GF-D8 (cell line): ENCODE measurements around the gene GCLM.
"Not testable (repeated sequence)": the region's sequence is repeated elsewhere in the genome, so short reads cannot be mapped to it uniquely, and the experiment has no call there.

Experiments used
- DNase-seq: peaks from one replicate; lab custom pipeline; 2025; lab: John Stamatoyannopoulos, UW

GCLM gene

DNA sequence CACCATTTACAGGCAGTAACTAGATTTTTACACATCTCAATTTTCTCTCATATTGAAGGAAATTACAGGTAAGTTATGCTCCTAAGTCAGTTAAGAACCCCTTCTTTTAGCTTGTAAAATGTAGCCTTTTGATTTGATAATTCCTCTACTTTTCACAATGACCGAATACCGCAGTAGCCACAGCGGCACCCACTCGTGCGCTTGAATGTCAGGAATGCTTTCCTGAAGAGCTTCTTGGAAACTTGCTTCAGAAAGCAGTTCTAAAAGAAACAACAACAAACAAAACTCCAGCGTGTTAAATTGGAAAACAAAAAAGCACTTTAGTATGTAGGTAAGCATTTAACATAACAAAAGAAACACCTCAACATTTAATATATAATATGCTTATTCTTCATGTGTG is 20.3 kb downstream of the GCLM start:
- DNase-seq: no peak

GRCh38 chr1:93882269-93882668 is 27.0 kb downstream of the GCLM start:
- no peak for DNase-seq

- DNase-seq: no peak
Measured at GRCh38 chr1:93880731-93881130, 28.5 kb downstream of the GCLM start.

- peak; percentile 71 for DNase-seq
Measured at GRCh38 chr1:93878889-93879586, 30.2 kb downstream of the GCLM start, which contains the start of gene DNTTIP2. TSS of gene DNTTIP2 (minus strand) at chr1:93879206. CDS start at chr1:93879148, 58 bp downstream.

GRCh38 chr1:93878501-93878888 is 30.7 kb downstream of the GCLM start:
- DNase-seq: no peak

DNA sequence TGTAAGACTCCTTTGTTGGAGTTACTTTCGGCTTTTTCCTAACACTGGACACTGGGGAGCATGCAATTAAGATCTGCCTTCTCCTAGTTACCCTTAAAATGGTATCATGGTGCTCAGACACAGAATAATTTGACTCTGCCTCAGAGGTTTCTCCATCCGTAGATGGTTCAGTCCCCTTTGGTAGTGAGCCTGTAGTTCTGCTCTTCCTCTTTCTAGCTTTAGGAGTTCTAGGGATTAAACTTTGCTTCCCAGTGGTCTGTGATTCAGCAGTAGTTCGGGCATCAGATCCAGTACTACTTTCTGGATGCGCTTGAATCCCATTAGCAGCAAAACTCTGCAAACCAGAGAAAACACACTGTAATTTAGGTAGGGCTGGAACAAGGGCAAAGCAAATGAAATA is 31.7 kb downstream of the GCLM start:
- no peak for DNase-seq

DNA sequence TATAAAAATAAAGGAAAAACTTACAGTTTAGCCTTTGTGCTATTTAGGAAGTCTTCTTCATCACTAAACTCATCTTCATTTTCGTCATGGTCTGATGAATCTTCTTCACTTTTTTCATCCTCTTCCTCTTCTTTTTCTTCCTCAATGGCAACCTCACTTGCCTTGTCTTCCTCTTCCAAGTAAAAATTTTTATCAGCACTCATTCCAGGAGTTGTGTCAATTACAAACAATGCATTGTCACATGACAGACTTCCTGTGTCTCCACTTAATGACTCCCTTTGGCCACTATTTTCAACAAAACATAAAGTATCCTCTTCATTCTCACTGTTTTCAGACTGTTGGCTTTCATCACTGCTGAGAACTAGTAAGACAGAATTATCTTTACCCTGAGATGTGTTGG is 33.0 kb downstream of the GCLM start:
- no peak for DNase-seq

DNA sequence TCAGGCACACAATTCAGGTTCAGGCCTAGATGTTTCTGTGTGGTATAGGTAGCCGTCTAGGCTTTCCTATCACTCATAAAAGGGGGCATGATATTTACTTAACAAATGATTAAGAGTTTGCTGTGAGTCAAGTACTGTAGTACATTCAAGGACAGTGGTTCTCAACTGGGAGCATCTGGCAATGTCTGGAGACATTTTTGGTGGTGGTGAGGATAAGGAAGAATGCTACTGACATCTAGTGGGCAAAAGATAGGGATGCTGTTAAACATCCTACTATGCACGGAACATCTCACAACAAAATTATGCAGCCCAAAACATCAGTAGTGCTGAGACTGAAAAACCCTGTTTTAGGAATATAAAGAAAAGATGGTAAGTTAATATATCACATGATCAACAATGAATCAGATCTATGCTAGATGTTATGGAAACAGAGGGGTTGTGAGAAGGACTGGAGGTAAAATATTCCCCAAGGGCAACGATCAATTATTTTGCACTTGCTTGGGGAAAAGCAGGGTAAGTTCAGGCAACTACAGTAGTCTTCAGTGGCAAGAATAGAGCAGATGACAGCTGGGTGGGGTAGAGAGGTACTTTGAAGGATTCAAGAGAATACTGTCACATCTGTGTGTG is 35.1 kb downstream of the GCLM start:
- DNase-seq: no peak

GRCh38 chr1:93871366-93871765 is 37.9 kb downstream of the GCLM start:
- DNase-seq: no peak

DNA sequence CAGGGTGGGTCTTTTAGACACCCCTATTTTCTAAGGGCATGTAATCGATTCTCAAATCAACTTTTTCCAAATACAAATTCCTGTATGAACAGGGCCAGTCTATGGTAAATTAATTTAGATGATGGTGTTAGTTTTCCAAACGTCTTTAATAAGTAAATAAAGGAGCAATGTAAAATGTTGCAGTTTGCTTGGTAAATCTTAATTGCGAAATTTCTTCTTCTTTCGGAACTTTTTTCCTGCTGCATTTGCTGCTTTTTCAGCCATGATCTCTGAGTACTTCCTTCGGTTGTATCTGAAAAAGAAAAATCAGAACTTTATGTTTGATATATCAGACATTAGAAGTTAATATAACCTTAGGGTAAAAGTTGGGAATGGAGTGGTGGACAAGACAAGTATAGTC is 39.6 kb downstream of the GCLM start:
- no peak for DNase-seq

GRCh38 chr1:93868492-93868891 is 40.7 kb downstream of the GCLM start:
- not testable (repeated sequence) for DNase-seq

DNA sequence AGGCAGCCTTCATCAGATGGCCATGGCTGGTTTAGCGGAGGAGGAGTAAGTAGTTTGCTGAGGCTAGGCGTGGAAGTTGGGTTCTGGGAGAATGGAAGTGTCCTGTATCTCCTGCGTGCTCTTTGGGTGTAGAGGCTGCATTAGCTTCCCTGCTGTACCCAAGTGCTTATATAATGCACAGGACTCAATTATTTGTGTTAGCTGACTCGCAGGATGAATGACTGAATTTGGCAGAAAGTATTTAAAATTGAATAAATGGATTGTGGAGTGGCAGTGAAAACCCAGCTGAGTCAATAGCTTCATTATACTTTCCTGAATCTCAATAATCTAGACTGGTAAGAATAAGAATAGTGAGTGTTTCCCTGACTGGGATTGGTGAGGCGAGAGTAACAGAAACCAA is 44.0 kb downstream of the GCLM start:
- DNase-seq: no peak

DNA sequence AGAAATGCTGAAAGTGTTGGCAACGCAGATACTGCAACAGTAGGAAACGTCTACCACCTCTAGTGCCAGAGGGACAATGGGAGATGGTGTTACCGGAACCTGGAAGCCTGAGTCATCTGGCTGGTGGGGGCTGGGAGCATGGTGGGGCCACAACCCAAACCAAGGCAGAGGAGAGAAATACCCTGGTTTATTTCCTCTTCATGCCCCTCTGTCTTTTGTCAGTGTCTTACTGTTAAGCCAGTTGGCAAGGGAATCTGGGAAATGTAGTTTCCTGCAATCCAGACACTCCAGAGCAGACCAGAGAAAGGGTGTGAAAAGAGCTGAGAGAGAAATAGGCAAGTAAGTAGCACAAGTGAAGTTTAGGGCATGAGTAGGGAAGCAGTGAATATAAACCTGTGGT is 45.1 kb downstream of the GCLM start:
- no peak for DNase-seq

GRCh38 chr1:93857653-93858052 is 51.6 kb downstream of the GCLM start:
- not testable (repeated sequence) for DNase-seq

DNA sequence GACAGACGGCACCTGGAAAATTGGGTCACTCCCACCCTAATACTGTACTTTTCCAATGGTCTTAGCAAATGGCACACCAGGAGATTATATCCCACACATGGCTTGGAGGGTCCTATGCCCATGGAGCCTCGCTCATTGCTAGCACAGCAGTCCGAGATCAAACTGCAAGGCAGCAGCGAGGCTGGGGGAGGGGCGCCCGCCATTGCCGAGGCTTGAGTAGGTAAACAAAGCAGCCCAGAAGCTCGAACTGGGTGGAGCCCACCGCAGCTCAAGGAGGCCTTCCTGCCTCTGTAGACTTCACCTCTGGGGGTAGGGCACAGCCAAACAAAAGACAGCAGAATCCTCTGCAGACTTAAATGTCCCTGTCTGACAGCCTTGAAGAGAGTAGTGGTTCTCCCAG is 53.2 kb downstream of the GCLM start:
- not testable (repeated sequence) for DNase-seq

DNA sequence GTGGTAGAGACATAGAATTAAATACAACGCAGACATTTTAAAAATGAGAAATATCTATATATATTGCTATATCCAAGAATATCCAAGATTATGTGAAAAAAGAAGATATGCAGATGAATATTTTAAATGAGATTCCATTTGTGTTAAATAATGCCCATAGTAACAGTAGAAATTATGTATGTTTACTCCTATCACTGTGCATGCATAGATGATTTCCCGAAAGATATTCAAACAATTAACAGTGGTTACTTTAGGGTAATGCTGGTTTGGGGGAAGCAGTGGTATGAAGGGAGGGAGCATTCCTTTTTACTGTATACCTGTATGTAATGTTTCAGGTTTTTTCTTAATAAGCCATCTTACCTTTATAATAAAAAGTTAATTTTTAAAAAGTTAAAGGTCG is 55.3 kb downstream of the GCLM start:
- no peak for DNase-seq

- DNase-seq: no peak
Measured at GRCh38 chr1:93851878-93852277, 57.4 kb downstream of the GCLM start.

DNA sequence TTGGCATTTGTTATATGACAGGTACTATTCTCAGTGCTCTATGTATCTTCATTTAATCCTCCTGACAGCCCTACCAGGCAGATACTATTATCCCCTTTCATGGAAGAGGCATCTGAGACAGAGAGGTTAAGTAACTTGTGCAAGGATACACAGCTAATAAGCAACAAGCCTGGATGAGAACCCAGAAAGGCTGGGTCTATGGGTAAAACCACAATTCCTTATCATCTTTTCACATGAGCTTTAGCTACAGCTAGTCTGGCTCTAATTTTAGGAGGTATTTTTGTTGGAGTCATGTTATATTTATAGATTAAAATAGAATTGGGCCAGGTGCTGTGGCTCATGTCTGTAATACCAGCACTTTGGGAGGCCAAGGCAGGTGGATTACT is 57.9 kb downstream of the GCLM start:
- no peak for DNase-seq

- not testable (repeated sequence) for DNase-seq
Measured at GRCh38 chr1:93850687-93851326, 58.4 kb downstream of the GCLM start.

DNA sequence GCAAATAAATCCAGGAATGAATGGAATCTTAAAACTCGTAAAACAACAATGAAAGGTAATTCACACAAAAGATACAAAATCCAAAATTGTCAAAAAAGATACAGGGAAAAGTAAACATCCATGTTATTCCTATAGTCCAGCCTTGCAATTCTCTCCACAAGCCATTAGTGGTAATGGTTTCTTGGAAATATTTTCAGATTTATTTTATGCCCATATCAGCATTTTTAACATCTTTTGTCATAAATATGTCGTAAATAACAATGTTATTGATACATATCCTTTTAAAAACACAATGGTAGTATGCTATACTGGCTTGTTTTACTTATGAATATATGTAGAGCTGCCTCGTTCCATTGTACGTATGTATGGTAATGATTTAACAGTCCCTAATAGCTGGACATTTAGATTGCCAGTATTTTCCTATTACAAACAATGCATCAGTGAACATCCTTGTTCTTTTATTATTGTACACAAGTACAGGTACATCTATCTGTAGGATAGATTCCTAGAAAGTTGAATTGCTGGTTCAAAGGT is 60.8 kb downstream of the GCLM start:
- no peak for DNase-seq

GRCh38 chr1:93847811-93848288 is 61.4 kb downstream of the GCLM start:
- peak; percentile 39 for DNase-seq

GRCh38 chr1:93846992-93847810 is 62.0 kb downstream of the GCLM start:
- DNase-seq: peak; percentile 65
